ENCODE measurements around the gene DESI2. TPM values are rescaled to one million over a fixed set of nuclear protein-coding genes. Genes with fewer than 3 reads are reported as not detected.
"Not testable (repeated sequence)": the region's sequence is repeated elsewhere in the genome, so short reads cannot be mapped to it uniquely, and the experiment has no call there.

The DESI2 gene
- total RNA-seq, 4 donors from 2014 or later = 24.0 to 31.6 (median 30.2) TPM

GRCh38 chr1:244672946-244673682 is 20.2 kb downstream of the DESI2 start:
- Histone ChIP-seq H3K4me3 (no peak overlapping the region), H3K4me1 (no peaks in the 10 kb centered on the region), H3K27me3 (no peaks in the 10 kb centered on the region), H3K9me3 (no peaks in the 10 kb centered on the region), H3K36me3 (no peaks in the 10 kb centered on the region), H3K27ac (no peak overlapping the region)
- TF ChIP-seq, protein P1, sequence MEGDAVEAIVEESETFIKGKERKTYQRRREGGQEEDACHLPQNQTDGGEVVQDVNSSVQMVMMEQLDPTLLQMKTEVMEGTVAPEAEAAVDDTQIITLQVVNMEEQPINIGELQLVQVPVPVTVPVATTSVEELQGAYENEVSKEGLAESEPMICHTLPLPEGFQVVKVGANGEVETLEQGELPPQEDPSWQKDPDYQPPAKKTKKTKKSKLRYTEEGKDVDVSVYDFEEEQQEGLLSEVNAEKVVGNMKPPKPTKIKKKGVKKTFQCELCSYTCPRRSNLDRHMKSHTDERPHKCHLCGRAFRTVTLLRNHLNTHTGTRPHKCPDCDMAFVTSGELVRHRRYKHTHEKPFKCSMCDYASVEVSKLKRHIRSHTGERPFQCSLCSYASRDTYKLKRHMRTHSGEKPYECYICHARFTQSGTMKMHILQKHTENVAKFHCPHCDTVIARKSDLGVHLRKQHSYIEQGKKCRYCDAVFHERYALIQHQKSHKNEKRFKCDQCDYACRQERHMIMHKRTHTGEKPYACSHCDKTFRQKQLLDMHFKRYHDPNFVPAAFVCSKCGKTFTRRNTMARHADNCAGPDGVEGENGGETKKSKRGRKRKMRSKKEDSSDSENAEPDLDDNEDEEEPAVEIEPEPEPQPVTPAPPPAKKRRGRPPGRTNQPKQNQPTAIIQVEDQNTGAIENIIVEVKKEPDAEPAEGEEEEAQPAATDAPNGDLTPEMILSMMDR (IDR thresholded peaks at IDR 0.05) = no peak
- no peak for TF ChIP-seq POLR2AphosphoS5 (IDR thresholded peaks at IDR 0.05)
- no peak for TF ChIP-seq EP300 (IDR thresholded peaks at IDR 0.05)
- DNase-seq (ENCODE audit: low spot score in 2 of 2) = no peak
- 37% methylated on average over 4 of the region's 4 CpGs for WGBS

DNA sequence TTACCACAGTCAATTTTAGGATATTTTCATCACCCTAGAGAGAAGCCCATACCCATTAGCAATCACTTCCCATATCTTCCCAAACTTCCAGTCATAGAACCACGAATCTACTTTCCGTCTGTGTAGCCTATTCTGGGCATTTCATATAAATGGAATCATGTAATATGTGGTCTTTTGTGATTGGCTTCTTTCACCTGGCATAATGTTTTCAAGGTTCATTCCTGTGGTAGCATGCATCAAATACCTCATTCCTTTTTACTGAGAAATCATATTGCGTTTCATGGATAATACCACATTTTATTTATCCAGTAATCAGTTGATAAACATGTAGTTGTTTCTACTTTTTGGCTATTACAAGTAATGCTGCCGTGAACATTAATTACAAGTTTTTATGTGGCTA is 21.5 kb downstream of the DESI2 start:
- Histone ChIP-seq H3K27me3 (no peaks in the 10 kb centered on the region), H3K4me3 (no peak overlapping the region), H3K4me1 (no peaks in the 10 kb centered on the region), H3K36me3 (no peaks in the 10 kb centered on the region), H3K9me3 (no peaks in the 10 kb centered on the region), H3K27ac (no peak overlapping the region)
- no peak for DNase-seq (ENCODE audit: low spot score in 2 of 2)
- WGBS = 69% methylated on average over 4 of the region's 4 CpGs
- TF ChIP-seq POLR2AphosphoS5 (IDR thresholded peaks at IDR 0.05) (no peak), POLR2A (IDR thresholded peaks at IDR 0.05) (no peak), EP300 (IDR thresholded peaks at IDR 0.05) (no peak)
- TF ChIP-seq, protein P1 (IDR thresholded peaks at IDR 0.05) = no peak

DNA sequence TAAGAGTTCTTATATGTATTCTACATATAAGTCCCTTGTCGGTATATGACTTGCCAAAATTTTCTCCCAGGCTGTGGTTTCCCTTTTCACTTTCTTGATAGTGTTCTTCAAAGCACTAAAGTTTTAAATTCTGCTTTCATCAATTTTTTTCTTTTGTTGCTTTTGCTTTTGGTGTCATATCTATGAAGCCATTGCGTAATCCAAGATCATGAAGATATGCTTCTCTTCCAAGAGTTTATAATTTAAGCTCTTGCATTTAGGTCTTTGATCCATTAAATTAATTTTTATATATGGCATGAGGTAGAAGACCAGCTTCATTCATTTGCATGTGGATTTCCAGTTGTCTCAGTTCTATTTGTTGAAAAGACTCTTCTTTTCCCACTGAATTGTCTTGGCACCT is 22.2 kb downstream of the DESI2 start:
- TF ChIP-seq EP300 (IDR thresholded peaks at IDR 0.05) (no peak), POLR2AphosphoS5 (IDR thresholded peaks at IDR 0.05) (no peak), POLR2A (IDR thresholded peaks at IDR 0.05) (no peak)
- TF ChIP-seq, protein P1 (IDR thresholded peaks at IDR 0.05) = no peak
- 88% methylated on average over 2 of the region's 2 CpGs for WGBS
- Histone ChIP-seq H3K27ac (no peak overlapping the region), H3K4me3 (no peak overlapping the region), H3K27me3 (no peaks in the 10 kb centered on the region), H3K9me3 (no peaks in the 10 kb centered on the region), H3K36me3 (no peaks in the 10 kb centered on the region), H3K4me1 (no peaks in the 10 kb centered on the region)
- no peak for DNase-seq (ENCODE audit: low spot score in 2 of 2)

GRCh38 chr1:244678697-244679096 is 25.8 kb downstream of the DESI2 start:
- no peaks in the 10 kb centered on the region for H3K36me3 ChIP-seq
- H3K27ac ChIP-seq = no peak overlapping the region
- H3K4me3 ChIP-seq = no peak overlapping the region
- no peak for DNase-seq (ENCODE audit: low spot score in 2 of 2)
- H3K9me3 ChIP-seq = no peaks in the 10 kb centered on the region
- H3K4me1 ChIP-seq = no peaks in the 10 kb centered on the region
- no peaks in the 10 kb centered on the region for H3K27me3 ChIP-seq
- WGBS = 66% methylated on average over 6 of the region's 6 CpGs
- TF ChIP-seq POLR2AphosphoS5 (IDR thresholded peaks at IDR 0.05) = no peak
- TF ChIP-seq, protein P1 (IDR thresholded peaks at IDR 0.05) = no peak
- no peak for TF ChIP-seq EP300 (IDR thresholded peaks at IDR 0.05)
- TF ChIP-seq POLR2A (IDR thresholded peaks at IDR 0.05) = no peak

- no peaks in the 10 kb centered on the region for H3K4me1 ChIP-seq
- H3K27ac ChIP-seq = no peak overlapping the region
- no peak for DNase-seq (ENCODE audit: low spot score in 2 of 2)
- H3K36me3 ChIP-seq = no peaks in the 10 kb centered on the region
- 71% methylated on average over 1 of the region's 1 CpG for WGBS
- no peaks in the 10 kb centered on the region for H3K27me3 ChIP-seq
- no peak overlapping the region for H3K4me3 ChIP-seq
- no peak for TF ChIP-seq POLR2A (IDR thresholded peaks at IDR 0.05)
- TF ChIP-seq POLR2AphosphoS5 (IDR thresholded peaks at IDR 0.05) = no peak
- no peak for TF ChIP-seq EP300 (IDR thresholded peaks at IDR 0.05)
- TF ChIP-seq, protein P1 (IDR thresholded peaks at IDR 0.05) = no peak
- H3K9me3 ChIP-seq = no peaks in the 10 kb centered on the region
These were observed 27.7 kb downstream of the DESI2 start for GRCh38 chr1:244680667-244681066.

- 97% methylated on average over 4 of the region's 4 CpGs for WGBS
- not testable (repeated sequence) for H3K27me3 ChIP-seq; H3K9me3 ChIP-seq; H3K36me3 ChIP-seq; H3K27ac ChIP-seq; H3K4me3 ChIP-seq; H3K4me1 ChIP-seq; DNase-seq (ENCODE audit: low spot score in 2 of 2)
These were observed 29.2 kb downstream of the DESI2 start for GRCh38 chr1:244682087-244682486.

Measured in suprapubic skin (tissue), 4 donors.